Measurements from ENCODE around the gene HSPBAP1. TPM values are rescaled to one million over a fixed set of nuclear protein-coding genes. Genes with fewer than 3 reads are reported as not detected.

Gene HSPBAP1
- total and polyA plus RNA-seq, 9 of the 15 experiments (the other 6 are each of a cell fraction or from before 2014, with no cell fraction given) = 2.1 to 4.5 (median 3.4) TPM

DNA sequence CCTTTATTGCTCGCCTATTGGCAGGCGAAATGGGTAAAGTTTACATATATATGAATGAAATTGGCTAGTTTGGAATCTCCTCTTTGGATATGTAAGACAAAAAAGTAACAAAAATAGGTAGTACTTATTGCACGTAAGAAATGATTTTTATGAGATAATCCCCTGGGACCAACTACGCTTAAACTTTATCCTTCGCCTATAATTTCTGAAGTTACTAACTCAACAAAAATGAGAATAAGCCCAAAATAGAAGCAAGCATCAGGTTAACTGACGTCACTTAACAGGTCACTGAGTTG, 800 bp upstream of the HSPBAP1 start:
- no peaks in the 10 kb centered on the region for H3K36me3 ChIP-seq (ENCODE audit: control insufficient read depth, insufficient read depth, low read length)
- no TSS peak for BruUV-seq (replicated peaks)
- peak overlapping the region; percentile 55 to 94; a peak in 3 of 4 replicates for H3K9ac ChIP-seq (ENCODE audit: insufficient read depth in 1 of 2, low read depth in 2 of 2, low read length in 2 of 2)
- H3K4me2 ChIP-seq (ENCODE audit: insufficient read depth, low read length) = peak overlapping the region; percentile 79
- no peaks in the 10 kb centered on the region for H3K9me1 ChIP-seq (ENCODE audit: control insufficient read depth, insufficient read depth, low read length)
- POLR2A ChIA-PET = interaction anchor here (1.6 kb wide), 1 partner anchor 10 kb away, joined by 6 read pairs; no protein-coding TSS in a partner anchor
- FAIRE-seq = no peak
- no peak for DNase-seq (ENCODE audit: extremely low read depth in 1 of 4, low spot score in 3 of 4)
- in situ Hi-C loops (cut with MboI) (no loop called here), intact Hi-C loops (cut with micrococcal nuclease) (no loop called here)
- H3K9me3 ChIP-seq (replicated peaks; ENCODE audit: control insufficient read depth, insufficient read depth, low read depth, low read length) = no peaks in the 10 kb centered on the region
- peak overlapping the region; percentile 94 for H2AFZ ChIP-seq (ENCODE audit: low read depth, low read length)
- H3K27ac ChIP-seq (ENCODE audit: extremely low read depth, low read depth, low read length) = peak overlapping the region; percentile 73
- CTCF ChIA-PET (ENCODE audit: low intra/inter-chr PET ratio) = no interaction called here
- H3K79me2 ChIP-seq (ENCODE audit: control insufficient read depth, insufficient read depth, low read length) = peaks cover 5% of the 10 kb centered on the region; the same call in 1 of the 3 replicates
- peak; percentile 63; the same call in 1 of the 2 replicates for TF ChIP-seq GTF2E2 (tag; IDR thresholded peaks at IDR 0.05)
- TF ChIP-seq TRIM28 (IDR thresholded peaks at IDR 0.05) = no peak
- TF ChIP-seq CREM (IDR thresholded peaks at IDR 0.05; ENCODE audit: low read depth) = 0 out of 2 replicates have a peak, but pooled peaks have one; percentile 18
- no peak for ATAC-seq
- H3K27me3 ChIP-seq (ENCODE audit: control insufficient read depth in 2 of 2, insufficient read depth in 2 of 2, low read length in 2 of 2) = no peaks in the 10 kb centered on the region
- H4K20me1 ChIP-seq (replicated peaks; ENCODE audit: control insufficient read depth, insufficient read depth, low read length) = no peaks in the 10 kb centered on the region
- 0% methylated on average over 6 of the region's 6 CpGs for WGBS (ENCODE audit: insufficient coverage, low coverage, missing lambda C conversion rate)
- H3K4me3 ChIP-seq = peak overlapping the region; percentile 48
- H3K4me1 ChIP-seq (replicated peaks in 1 of 2; ENCODE audit: control insufficient read depth in 2 of 2, insufficient read depth in 2 of 2, low read length in 2 of 2) = peaks cover 0 to 18% of the 10 kb centered on the region in 2 experiments; a peak in 4 of 5 replicates

DNA sequence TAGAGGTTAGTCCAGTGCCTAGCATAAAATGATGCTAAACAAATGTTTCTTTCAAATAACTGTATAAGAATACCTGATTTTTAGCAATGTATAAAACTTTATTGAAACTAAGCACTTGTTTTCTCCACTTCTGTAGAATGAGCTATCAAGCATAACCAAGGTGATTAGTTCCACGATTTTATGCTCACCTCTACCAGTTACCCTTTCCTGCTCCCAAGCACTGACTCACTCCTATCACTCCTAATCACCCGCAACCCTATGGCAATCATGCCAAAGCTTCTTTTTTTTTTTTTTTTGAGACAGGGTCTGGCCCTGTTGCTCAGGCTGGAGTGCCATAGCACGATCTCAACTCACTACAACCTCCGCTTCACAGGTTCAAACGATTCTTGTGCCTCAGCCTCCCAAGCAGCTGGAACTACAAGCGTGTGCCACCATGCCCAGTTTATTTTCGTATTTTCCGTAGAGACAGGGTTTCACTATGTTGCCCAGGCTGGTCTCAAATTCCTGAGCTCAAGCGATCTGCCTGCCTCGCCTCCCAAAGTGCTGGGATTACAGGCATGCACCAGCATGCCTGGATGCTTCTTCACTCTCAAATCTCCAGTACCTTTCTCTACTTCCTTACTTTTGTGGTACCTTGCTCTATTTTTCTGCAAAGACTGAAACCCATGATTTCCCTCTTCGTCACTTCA, 3.9 kb downstream of the HSPBAP1 start:
- Histone ChIP-seq H3K9ac (ENCODE audit: insufficient read depth in 1 of 2, low read depth in 2 of 2, low read length in 2 of 2) (no peak overlapping the region), H3K4me1 (replicated peaks in 1 of 2; ENCODE audit: control insufficient read depth in 2 of 2, insufficient read depth in 2 of 2, low read length in 2 of 2) (peaks cover 0 to 9% of the 10 kb centered on the region in 2 experiments; a peak in 4 of 5 replicates), H3K9me1 (ENCODE audit: control insufficient read depth, insufficient read depth, low read length) (no peaks in the 10 kb centered on the region), H3K79me2 (ENCODE audit: control insufficient read depth, insufficient read depth, low read length) (peaks cover 5% of the 10 kb centered on the region; the same call in 1 of the 3 replicates), H3K4me3 (no peak overlapping the region), H2AFZ (ENCODE audit: low read depth, low read length) (no peak overlapping the region), H3K27ac (ENCODE audit: extremely low read depth, low read depth, low read length) (no peak overlapping the region), H3K36me3 (ENCODE audit: control insufficient read depth, insufficient read depth, low read length) (no peaks in the 10 kb centered on the region), H3K27me3 (ENCODE audit: control insufficient read depth in 2 of 2, insufficient read depth in 2 of 2, low read length in 2 of 2) (no peaks in the 10 kb centered on the region), H3K4me2 (ENCODE audit: insufficient read depth, low read length) (no peak overlapping the region), H3K9me3 (replicated peaks; ENCODE audit: control insufficient read depth, insufficient read depth, low read depth, low read length) (no peaks in the 10 kb centered on the region), H4K20me1 (replicated peaks; ENCODE audit: control insufficient read depth, insufficient read depth, low read length) (no peaks in the 10 kb centered on the region)
- intact Hi-C loops (cut with micrococcal nuclease) (no loop called here), in situ Hi-C loops (cut with MboI) (no loop called here)
- ATAC-seq = no peak
- no peak for DNase-seq (ENCODE audit: extremely low read depth in 1 of 4, low spot score in 3 of 4)
- no TSS peak for BruUV-seq (replicated peaks)
- WGBS (ENCODE audit: insufficient coverage, low coverage, missing lambda C conversion rate) = 67% methylated on average over 8 of the region's 11 CpGs
- no peak for TF ChIP-seq RBM39 (optimal IDR thresholded peaks at IDR 0.05; ENCODE audit: low read depth, low read length)
- TF ChIP-seq, protein P1, sequence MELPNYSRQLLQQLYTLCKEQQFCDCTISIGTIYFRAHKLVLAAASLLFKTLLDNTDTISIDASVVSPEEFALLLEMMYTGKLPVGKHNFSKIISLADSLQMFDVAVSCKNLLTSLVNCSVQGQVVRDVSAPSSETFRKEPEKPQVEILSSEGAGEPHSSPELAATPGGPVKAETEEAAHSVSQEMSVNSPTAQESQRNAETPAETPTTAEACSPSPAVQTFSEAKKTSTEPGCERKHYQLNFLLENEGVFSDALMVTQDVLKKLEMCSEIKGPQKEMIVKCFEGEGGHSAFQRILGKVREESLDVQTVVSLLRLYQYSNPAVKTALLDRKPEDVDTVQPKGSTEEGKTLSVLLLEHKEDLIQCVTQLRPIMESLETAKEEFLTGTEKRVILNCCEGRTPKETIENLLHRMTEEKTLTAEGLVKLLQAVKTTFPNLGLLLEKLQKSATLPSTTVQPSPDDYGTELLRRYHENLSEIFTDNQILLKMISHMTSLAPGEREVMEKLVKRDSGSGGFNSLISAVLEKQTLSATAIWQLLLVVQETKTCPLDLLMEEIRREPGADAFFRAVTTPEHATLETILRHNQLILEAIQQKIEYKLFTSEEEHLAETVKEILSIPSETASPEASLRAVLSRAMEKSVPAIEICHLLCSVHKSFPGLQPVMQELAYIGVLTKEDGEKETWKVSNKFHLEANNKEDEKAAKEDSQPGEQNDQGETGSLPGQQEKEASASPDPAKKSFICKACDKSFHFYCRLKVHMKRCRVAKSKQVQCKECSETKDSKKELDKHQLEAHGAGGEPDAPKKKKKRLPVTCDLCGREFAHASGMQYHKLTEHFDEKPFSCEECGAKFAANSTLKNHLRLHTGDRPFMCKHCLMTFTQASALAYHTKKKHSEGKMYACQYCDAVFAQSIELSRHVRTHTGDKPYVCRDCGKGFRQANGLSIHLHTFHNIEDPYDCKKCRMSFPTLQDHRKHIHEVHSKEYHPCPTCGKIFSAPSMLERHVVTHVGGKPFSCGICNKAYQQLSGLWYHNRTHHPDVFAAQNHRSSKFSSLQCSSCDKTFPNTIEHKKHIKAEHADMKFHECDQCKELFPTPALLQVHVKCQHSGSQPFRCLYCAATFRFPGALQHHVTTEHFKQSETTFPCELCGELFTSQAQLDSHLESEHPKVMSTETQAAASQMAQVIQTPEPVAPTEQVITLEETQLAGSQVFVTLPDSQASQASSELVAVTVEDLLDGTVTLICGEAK (IDR thresholded peaks at IDR 0.05) = peak; percentile 83
- TF ChIP-seq, protein P1 (CRISPR knock-in tag; IDR thresholded peaks at IDR 0.05) = peak; percentile 46; the same call in 1 of the 2 replicates
- CTCF ChIA-PET (ENCODE audit: low intra/inter-chr PET ratio) = interaction anchor here (0.6 kb wide), 1 partner anchor 116 kb away, joined by 3 read pairs; no protein-coding TSS in a partner anchor
- POLR2A ChIA-PET = interaction anchor here (0.7 kb wide), 1 partner anchor 77 kb away, joined by 3 read pairs; no protein-coding TSS in a partner anchor
- no peak for FAIRE-seq
